ENCODE results near the gene CSTF2. TPM values are rescaled to one million over a fixed set of nuclear protein-coding genes. Genes with fewer than 3 reads are reported as not detected.

CSTF2 gene
- total and polyA plus RNA-seq, 4 donors = 3.9 to 11.8 (median 5.3) TPM

GRCh38 chrX:100812216-100813158 lies 7.7 kb upstream of the CSTF2 start:
- 44% methylated on average over 12 of the region's 12 CpGs for WGBS
- DNase-seq (ENCODE audit: low spot score) = no peak

More at GRCh38 chrX:100812216-100813158, 7.7 kb upstream of the CSTF2 start:
- no peak overlapping the region for H3K9ac ChIP-seq (ENCODE audit: low read depth in 1 of 2, low read length in 2 of 2)
- H3K9me3 ChIP-seq (ENCODE audit: control insufficient read depth in 4 of 4, low read length in 3 of 4) = no peaks in the 10 kb centered on the region
- no peaks in the 10 kb centered on the region for H3K4me1 ChIP-seq (ENCODE audit: control insufficient read depth in 4 of 4, insufficient read depth in 4 of 4, low read length in 3 of 4)
- no peak overlapping the region for H3K4me3 ChIP-seq (ENCODE audit: low read depth in 1 of 3, low read length in 3 of 3)
- H3K36me3 ChIP-seq (ENCODE audit: control insufficient read depth in 4 of 4, insufficient read depth in 3 of 4, low read depth in 1 of 4, low read length in 3 of 4) = no peaks in the 10 kb centered on the region
- no peak for TF ChIP-seq EGR1 (IDR thresholded peaks at IDR 0.05; ENCODE audit: low read depth in 2 of 2)
- TF ChIP-seq ZBTB33 (IDR thresholded peaks at IDR 0.05) = no peak
- no peak for TF ChIP-seq JUND (IDR thresholded peaks at IDR 0.05)
- TF ChIP-seq GABPA (IDR thresholded peaks at IDR 0.05 in 1 of 2, conservative IDR thresholded peaks at IDR 0.05 in 1 of 2) = no peak
- TF ChIP-seq YY1 (IDR thresholded peaks at IDR 0.05) = no peak
- TF ChIP-seq HNF4G (IDR thresholded peaks at IDR 0.05) = no peak
- no peak for TF ChIP-seq MAX (IDR thresholded peaks at IDR 0.05)
- TF ChIP-seq REST (IDR thresholded peaks at IDR 0.05) = no peak
- no peak for TF ChIP-seq RAD21 (IDR thresholded peaks at IDR 0.05)
- TF ChIP-seq FOXA2 (IDR thresholded peaks at IDR 0.05) = no peak
- no peak for TF ChIP-seq CTCF (IDR thresholded peaks at IDR 0.05; ENCODE audit: low read depth, low read length, missing input control)
- no peak for TF ChIP-seq NR2F2 (IDR thresholded peaks at IDR 0.05)
- H3K27ac ChIP-seq (ENCODE audit: low read depth in 1 of 2, low read length in 2 of 2) = no peak overlapping the region
- peaks cover 0 to 4% (median 2%) of the 10 kb centered on the region in 4 donors for H3K27me3 ChIP-seq (ENCODE audit: control insufficient read depth in 4 of 4, insufficient read depth in 4 of 4, low read length in 3 of 4)
